Peyer's patch (tissue), 4 donors: ENCODE results near the gene TCF7L1.

ENCODE experiments used
- CTCF ChIP-seq, 6 experiments: fragments of 450-650 bp in 4 of 6; fragments of 200-600 bp in 2 of 6; sonication (generic) in 1 of 6; IDR thresholded peaks; one replicate each; pipeline ENCODE4 v1.5.1; 2017 to 2019; ENCODE audit warnings: antibody characterized with exemption in 6 of 6, mild to moderate bottlenecking in 3 of 6, moderate library complexity in 1 of 6
- POLR2A ChIP-seq, 2 donors: fragments of 450-650 bp; IDR thresholded peaks; one replicate each; pipeline ENCODE4 v1.5.1; 2017; ENCODE audit warnings: antibody characterized with exemption in 2 of 2, mild to moderate bottlenecking in 2 of 2, moderate library complexity in 2 of 2

GRCh38 chr2:85148190-85148589 lies 15.0 kb downstream of the TCF7L1 start:
- no peak for TF ChIP-seq CTCF (IDR thresholded peaks at IDR 0.05)
- TF ChIP-seq POLR2A (IDR thresholded peaks at IDR 0.05), result no peak
